RCC 7860 (cell line): ENCODE data around the gene TTLL9.

Source experiments
- DNase-seq: peaks from one replicate; pipeline ENCODE4 v3.0.0-alpha.2; 2015; ENCODE audit warnings: low spot score
- FAIRE-seq: peaks from 2 replicates; lab custom pipeline; 2012; peaks lifted over from hg19 to GRCh38; lab: Jason Lieb, UNC

TTLL9 gene

GRCh38 chr20:31936420-31936819, 66.0 kb downstream of the TTLL9 start:
- FAIRE-seq, result no peak
- no peak for DNase-seq

GRCh38 chr20:31937820-31938219, 67.4 kb downstream of the TTLL9 start:
- DNase-seq, result no peak
- FAIRE-seq, result no peak

- FAIRE-seq, result no peak
Measured at GRCh38 chr20:31939661-31940060, 69.2 kb downstream of the TTLL9 start.

GRCh38 chr20:31943052-31943471, 72.6 kb downstream of the TTLL9 start:
- DNase-seq (no peak), FAIRE-seq (no peak)

More at GRCh38 chr20:31939661-31940060, 69.2 kb downstream of the TTLL9 start:
- no peak for DNase-seq

- DNase-seq (no peak), FAIRE-seq (no peak)
Measured at GRCh38 chr20:31945319-31945718, 74.9 kb downstream of the TTLL9 start.

DNA sequence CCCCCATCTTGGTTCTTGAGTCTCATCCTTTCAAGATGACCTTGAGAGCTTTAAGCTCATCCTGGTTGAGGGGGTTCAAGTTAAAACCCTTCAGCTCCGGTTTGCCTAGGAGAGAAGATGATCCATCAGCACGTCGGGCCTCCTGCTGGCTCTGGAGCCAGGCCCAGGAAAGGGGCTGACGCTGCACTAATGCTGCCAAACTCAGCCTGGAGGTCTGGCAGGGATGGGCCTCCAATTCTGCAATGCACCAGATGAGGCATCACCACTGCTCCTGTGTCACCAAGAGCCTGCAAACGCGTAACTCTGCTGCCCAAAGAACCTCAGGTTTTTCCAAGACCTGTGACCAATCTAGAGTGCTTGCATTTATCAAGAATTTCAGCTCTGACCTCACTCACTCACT, 75.4 kb downstream of the TTLL9 start:
- DNase-seq, result no peak
- FAIRE-seq, result no peak

- FAIRE-seq (no peak), DNase-seq (no peak)
Measured at GRCh38 chr20:31948008-31948407, 77.6 kb downstream of the TTLL9 start.

- DNase-seq (no peak), FAIRE-seq (no peak)
Measured at GRCh38 chr20:31949877-31950646, 79.6 kb downstream of the TTLL9 start.

DNA sequence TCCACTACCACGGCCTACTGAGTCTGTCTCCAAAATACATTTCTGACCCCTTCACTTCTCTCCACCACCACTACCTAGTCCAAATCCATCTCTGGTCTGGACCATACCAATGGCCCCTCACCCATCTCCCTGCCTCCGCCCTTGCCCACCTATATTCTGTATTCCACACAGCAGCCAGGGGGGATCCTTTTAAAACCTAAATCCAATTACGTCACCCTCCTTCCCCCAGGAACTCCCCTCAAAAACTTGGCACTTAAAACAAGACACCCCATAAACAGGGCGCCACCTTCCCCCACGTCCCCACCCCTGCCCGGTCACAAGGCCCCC, 80.7 kb downstream of the TTLL9 start:
- FAIRE-seq (no peak), DNase-seq (no peak)

GRCh38 chr20:31951530-31952453, 81.4 kb downstream of the TTLL9 start, which contains the start of gene PDRG1:
TSS of gene PDRG1 (minus strand) at chr20:31952046. CDS start at chr20:31951961, 85 bp downstream.
- peak; percentile 63 for FAIRE-seq
- peak; percentile 96 for DNase-seq

DNA sequence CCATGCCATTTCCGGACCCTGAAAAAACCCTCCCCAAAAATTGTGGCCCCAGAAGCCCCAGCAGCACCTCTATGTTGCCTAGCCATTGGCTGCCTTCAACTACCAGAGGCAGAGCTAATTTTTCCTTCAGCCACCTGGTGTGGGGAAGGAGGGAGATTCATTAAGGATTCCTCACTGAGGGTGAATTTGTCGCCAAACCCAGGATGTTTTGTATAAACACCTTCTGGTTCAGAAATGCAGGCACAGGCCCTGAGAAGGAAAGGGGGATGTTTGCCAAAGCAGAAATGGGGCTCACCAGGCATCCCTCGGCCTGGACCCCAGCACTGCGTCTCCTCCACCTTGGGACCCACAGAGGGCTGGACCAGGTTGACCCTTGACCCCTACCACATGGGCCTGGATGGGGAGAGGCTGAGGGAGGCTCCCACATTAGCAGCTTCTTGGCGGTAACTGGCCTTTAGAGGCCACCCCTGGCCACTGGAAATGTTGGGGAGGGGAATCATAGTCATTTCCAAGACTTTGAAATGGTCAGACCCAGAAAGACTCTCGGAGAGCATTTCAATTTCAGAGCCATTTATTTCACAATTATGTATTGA, 83.2 kb downstream of the TTLL9 start:
- DNase-seq, result no peak
- FAIRE-seq, result no peak

- no peak for DNase-seq
- no peak for FAIRE-seq
Measured at GRCh38 chr20:31954500-31954899, 84.1 kb downstream of the TTLL9 start.

DNA sequence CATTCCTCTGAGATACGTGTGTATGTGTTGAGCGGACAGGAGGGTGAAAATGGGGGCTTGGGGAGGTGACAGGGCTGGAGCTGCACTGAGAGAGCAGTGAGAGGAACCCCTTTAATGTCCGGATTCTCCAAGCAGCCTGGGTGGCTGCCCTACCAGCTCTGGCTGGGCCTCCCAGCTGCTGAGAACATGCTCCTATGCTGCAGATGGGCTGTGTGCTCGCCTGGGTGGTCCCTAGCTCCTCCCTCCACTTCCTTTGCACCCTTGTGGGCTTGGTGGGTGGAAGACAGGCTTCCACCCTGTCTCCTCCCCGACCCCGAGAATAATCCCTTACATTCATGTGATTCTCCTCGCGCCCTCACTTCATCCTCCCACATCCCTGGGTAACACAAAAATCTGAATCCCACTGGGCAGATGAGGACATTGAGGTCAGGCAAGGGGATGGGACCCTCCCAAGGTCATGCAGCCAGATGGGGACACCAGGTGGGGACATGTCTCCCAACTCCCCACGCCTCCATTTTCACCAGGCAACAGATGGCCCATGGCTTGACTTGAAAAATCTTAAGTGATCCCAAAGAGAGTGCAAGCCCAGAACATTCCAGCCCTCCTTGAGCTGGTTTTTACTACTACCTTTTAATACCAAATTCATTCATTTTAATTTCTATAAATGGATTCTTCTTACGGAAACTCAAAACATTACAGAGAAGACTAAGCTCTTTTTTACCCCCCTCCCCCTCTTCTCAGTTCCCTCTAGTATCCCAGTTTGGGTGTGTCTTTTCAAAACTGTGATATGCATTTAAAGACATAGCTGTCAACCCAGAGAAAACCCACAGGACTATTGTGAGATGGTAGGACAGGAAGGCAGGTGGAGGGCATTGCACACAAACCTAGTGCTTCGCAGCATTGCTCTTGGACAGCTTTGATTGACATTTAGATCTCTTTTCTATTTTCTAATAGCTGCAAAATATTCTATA, 86.4 kb downstream of the TTLL9 start:
- FAIRE-seq (no peak), DNase-seq (no peak)

GRCh38 chr20:31962761-31963160, 92.3 kb downstream of the TTLL9 start:
- FAIRE-seq, result no peak
- no peak for DNase-seq

- DNase-seq, result no peak
- FAIRE-seq, result no peak
Measured at GRCh38 chr20:31963889-31964288, 93.5 kb downstream of the TTLL9 start.

DNA sequence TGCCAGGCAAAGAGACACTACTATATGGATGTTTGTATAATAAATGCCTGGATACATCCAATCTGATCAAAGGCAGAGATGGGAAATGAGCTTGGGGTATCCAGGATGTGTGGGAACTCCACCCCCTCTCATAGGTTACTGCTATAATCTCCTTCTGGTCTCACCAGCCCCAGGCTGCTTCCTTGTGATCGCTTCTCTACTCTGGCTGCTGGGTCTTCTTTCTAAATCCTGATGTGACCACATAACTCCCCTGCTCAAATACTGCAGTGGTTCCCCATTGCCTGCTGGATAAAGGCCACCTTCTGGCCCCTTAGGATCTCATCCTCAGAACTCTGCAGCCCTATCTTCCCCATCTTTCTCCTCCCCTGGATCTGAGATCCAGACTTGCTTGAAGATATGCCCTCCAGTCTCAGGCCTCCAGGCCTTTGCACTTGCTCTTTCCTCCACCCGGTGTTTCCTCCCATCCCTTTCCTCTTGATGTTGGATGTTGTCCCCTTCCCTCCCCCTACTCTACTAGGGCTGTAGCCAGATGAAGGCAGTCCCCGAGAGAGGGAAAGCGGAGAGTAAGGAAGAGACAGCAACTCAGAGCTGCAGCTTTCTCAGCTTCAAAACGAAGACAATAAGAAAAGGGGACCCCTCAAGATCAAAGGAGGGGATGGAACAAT, 96.7 kb downstream of the TTLL9 start:
- DNase-seq (no peak), FAIRE-seq (no peak)

DNA sequence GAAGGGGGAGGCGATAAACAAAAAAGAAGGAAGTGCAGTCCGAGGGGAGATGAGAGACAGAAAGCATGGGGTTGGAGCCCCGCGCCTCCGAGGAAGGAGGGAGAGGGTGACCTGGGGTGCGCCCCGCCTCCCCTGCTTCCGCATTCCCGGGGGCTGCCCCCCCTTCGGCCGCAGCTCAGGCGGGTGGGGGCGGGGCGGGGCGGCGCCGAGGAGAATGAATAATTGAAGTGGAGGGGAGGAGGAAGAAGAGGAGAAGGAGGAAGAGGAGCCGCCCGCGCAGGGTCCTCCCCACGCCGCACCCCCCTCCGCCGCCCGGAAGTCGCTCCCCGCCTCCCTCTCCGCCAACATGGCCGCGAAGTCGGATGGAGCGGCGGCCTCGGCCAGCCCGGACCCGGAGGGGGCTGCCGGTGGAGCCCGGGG, 97.4 kb downstream of the TTLL9 start, which contains the start of gene XKR7:
XKR7 (plus strand) TSS at position 322 of the 420 bp plus-strand sequence; CDS start at position 347, 25 bp downstream.
- DNase-seq (no peak), FAIRE-seq (no peak)

DNA sequence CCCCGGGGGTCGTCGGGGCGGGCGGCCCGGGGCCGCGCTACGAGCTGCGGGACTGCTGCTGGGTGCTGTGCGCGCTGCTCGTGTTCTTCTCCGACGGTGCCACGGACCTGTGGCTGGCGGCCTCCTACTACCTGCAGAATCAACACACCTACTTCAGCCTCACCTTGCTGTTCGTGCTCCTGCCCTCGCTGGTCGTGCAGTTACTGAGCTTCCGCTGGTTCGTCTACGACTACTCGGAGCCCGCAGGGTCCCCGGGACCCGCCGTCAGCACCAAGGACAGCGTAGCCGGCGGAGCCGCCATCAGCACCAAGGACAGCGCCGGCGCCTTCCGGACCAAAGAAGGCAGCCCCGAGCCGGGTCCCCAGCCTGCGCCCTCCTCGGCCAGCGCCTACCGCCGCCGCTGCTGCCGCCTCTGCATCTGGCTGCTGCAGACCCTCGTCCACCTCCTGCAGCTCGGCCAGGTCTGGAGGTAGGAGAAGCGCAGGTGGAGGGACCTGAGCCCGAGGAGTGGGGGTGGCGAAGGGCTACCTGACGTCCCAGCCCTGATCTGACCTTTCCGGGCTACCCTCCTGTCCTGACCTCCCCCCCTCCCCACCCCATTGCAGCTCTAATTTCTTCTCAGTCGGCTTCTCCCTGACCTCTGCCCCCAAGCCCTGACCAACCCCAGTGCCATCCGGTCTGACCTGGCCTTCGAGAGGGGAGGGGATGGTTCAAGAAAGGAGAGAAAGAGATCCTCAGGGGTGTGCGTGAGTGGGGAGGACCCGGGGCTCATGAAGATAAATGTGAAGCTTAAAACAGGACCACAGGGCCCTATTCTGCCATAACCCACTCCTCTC, 98.1 kb downstream of the TTLL9 start:
- DNase-seq, result peak; percentile 23
- no peak for FAIRE-seq

DNA sequence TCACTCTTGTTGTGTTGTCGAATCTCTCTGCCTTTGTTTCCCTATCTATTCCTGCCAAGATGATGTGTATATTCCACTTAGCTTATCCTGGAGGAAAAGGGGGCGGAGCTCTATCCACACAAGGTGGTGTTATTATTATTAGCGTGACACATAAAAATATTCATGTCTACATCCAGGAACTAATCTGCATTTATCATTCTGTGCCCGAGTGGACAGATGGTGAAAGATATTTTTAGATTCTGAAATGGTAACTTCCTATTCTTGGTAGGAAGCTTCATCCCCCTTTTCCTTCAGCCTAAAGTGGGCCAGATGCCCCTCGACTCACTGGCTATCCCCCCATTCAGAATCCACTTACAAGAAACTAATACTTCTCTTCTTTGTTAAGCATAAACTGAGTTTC, 99.6 kb downstream of the TTLL9 start:
- DNase-seq, result no peak
- no peak for FAIRE-seq
